Ishikawa (cell line): Measurements from ENCODE around the gene SYNGR2.

Source experiments
- CEBPB ChIP-seq: IDR thresholded peaks from 2 replicates; pipeline ENCODE4 v1.6.1; 2012
- CREB1 ChIP-seq: IDR thresholded peaks from 2 replicates; pipeline ENCODE4 v1.6.1; 2012; ENCODE audit warnings: low read depth
- EGR1 ChIP-seq: IDR thresholded peaks from 2 replicates; pipeline ENCODE4 v1.6.1; 2012
- EP300 ChIP-seq: IDR thresholded peaks from 2 replicates; pipeline ENCODE4 v1.6.1; 2012; ENCODE audit warnings: borderline replicate concordance
- FOXM1 ChIP-seq: IDR thresholded peaks from 2 replicates; pipeline ENCODE4 v1.6.1; 2012; ENCODE audit warnings: low read depth, borderline replicate concordance
- RAD21 ChIP-seq: IDR thresholded peaks from 2 replicates; pipeline ENCODE4 v1.6.1; 2012; ENCODE audit warnings: low read depth
- TAF1 ChIP-seq: IDR thresholded peaks from 2 replicates; pipeline ENCODE4 v1.6.1; 2012; ENCODE audit warnings: low read depth, mild to moderate bottlenecking
- TCF12 ChIP-seq: IDR thresholded peaks from 2 replicates; pipeline ENCODE4 v1.6.1; 2012; ENCODE audit warnings: low read depth
- TEAD4 ChIP-seq: IDR thresholded peaks from 2 replicates; pipeline ENCODE4 v1.6.1; 2012
- YY1 ChIP-seq: IDR thresholded peaks from 2 replicates; pipeline ENCODE4 v1.6.1; 2012; ENCODE audit warnings: low read depth
- ZBTB7A ChIP-seq: IDR thresholded peaks from 2 replicates; pipeline ENCODE4 v1.6.1; 2012; ENCODE audit warnings: low read depth
- TF ChIP-seq, protein P1 (sequence below): IDR thresholded peaks from 2 replicates; pipeline ENCODE4 v1.6.1; 2012
- TF ChIP-seq, protein P2 (sequence below): IDR thresholded peaks from 2 replicates; pipeline ENCODE4 v1.6.1; 2012; ENCODE audit warnings: low read depth, mild to moderate bottlenecking

DNA sequence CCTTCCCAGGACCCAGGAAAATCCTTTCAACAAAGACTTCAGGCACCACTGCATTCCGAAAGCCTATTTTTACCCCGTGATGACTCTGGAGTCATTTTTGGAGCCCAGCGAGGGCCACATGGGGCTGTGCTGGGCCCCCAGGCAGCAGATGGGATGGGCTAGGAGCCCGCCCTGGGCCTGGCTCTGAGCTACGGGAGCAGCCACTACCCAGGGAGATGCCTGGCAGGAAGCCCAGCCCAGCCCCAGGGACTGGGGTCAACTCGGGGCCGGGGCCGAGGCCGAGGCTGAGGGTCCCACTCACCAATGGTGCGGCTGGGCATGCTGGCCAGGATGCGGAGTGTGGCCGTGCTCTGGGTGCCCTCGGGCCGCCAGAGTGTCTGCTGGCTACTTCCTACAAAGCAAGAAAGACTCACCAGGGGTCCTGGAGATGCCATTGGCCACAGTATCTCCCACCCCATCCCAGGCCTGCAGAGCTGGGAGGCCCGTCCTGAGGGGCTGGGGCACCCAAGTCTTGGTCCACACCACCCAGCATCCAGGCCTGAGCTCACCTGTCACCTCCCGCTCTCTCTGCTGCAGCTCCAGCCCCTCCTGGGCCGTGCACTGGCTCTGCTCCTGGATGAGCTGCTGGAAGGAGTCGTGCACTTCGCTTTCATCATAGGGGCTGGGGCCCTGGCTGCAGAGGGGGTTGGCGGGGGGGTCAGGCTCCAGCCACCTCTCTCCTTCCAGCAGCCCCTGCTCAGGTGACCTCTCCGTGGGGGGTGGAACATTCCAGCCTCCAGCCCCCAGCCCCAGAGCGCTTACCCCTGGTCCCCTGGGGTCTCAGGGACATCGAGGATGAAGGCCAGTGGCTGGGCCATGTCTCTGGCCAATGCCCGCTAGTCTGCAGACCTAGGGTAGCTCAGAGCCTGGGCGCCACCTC is 42.1 kb upstream of the SYNGR2 start:
- TF ChIP-seq, protein P1, sequence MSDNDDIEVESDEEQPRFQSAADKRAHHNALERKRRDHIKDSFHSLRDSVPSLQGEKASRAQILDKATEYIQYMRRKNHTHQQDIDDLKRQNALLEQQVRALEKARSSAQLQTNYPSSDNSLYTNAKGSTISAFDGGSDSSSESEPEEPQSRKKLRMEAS: no peak
- TF ChIP-seq TAF1 (no peak), RAD21 (no peak), EP300 (no peak), EGR1 (no peak), CEBPB (no peak), YY1 (no peak), TCF12 (no peak), TEAD4 (no peak), FOXM1 (no peak), CREB1 (no peak), ZBTB7A (no peak)
- TF ChIP-seq, protein P2, sequence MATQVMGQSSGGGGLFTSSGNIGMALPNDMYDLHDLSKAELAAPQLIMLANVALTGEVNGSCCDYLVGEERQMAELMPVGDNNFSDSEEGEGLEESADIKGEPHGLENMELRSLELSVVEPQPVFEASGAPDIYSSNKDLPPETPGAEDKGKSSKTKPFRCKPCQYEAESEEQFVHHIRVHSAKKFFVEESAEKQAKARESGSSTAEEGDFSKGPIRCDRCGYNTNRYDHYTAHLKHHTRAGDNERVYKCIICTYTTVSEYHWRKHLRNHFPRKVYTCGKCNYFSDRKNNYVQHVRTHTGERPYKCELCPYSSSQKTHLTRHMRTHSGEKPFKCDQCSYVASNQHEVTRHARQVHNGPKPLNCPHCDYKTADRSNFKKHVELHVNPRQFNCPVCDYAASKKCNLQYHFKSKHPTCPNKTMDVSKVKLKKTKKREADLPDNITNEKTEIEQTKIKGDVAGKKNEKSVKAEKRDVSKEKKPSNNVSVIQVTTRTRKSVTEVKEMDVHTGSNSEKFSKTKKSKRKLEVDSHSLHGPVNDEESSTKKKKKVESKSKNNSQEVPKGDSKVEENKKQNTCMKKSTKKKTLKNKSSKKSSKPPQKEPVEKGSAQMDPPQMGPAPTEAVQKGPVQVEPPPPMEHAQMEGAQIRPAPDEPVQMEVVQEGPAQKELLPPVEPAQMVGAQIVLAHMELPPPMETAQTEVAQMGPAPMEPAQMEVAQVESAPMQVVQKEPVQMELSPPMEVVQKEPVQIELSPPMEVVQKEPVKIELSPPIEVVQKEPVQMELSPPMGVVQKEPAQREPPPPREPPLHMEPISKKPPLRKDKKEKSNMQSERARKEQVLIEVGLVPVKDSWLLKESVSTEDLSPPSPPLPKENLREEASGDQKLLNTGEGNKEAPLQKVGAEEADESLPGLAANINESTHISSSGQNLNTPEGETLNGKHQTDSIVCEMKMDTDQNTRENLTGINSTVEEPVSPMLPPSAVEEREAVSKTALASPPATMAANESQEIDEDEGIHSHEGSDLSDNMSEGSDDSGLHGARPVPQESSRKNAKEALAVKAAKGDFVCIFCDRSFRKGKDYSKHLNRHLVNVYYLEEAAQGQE: no peak
